Neuronal stem cell (in vitro differentiated cells): ENCODE data around the gene BRCA1.
A peak's percentile ranks its signal among the peaks of the same experiment; 100 is the strongest.

Experiments
- DNase-seq: peaks from one replicate; pipeline ENCODE4 v3.0.0-alpha.2; 2013; ENCODE audit warnings: low spot score
- H2AFZ ChIP-seq: one replicate; pipeline ENCODE4 v1.6.1; 2013; ENCODE audit warnings: mild to moderate bottlenecking, low read length, inconsistent platforms
- H2AK5ac ChIP-seq: 2 replicates; pipeline ENCODE4 v1.6.1; 2013; ENCODE audit warnings: low read depth, mild to moderate bottlenecking, inconsistent platforms, low read length, moderate library complexity, mixed read lengths
- H2BK120ac ChIP-seq: 2 replicates; pipeline ENCODE4 v1.6.1; 2013; ENCODE audit warnings: low read depth, mild to moderate bottlenecking, inconsistent platforms, low read length, moderate library complexity, mixed read lengths
- H2BK12ac ChIP-seq: one replicate; pipeline ENCODE4 v1.6.1; 2013; ENCODE audit warnings: low read length, inconsistent platforms
- H2BK15ac ChIP-seq: 2 replicates; pipeline ENCODE4 v1.6.1; 2013; ENCODE audit warnings: mild to moderate bottlenecking, low read length, inconsistent platforms, mixed read lengths
- H2BK5ac ChIP-seq: one replicate; pipeline ENCODE4 v1.6.1; 2013; ENCODE audit warnings: inconsistent platforms, mild to moderate bottlenecking, low read length, moderate library complexity
- H3K14ac ChIP-seq: one replicate; pipeline ENCODE4 v1.6.1; 2013; ENCODE audit warnings: low read length, inconsistent platforms
- H3K18ac ChIP-seq: 2 replicates; pipeline ENCODE4 v1.6.1; 2013; ENCODE audit warnings: low read length, inconsistent platforms
- H3K23ac ChIP-seq: 2 replicates; pipeline ENCODE4 v1.6.1; 2013; ENCODE audit warnings: low read depth, mild to moderate bottlenecking, mixed read lengths, low read length, inconsistent platforms; ENCODE audit not compliant: poor library complexity
- H3K27ac ChIP-seq: replicated peaks from 3 replicates; pipeline ENCODE4 v1.5.1; 2013; ENCODE audit warnings: low read length, inconsistent platforms
- H3K27me3 ChIP-seq, 3 experiments: 2 replicates each; pipeline ENCODE4 v1.6.1; 2013; ENCODE audit warnings: low read length in 3 of 3, mild to moderate bottlenecking in 2 of 3, inconsistent platforms in 1 of 3, low read depth in 1 of 3, mixed read lengths in 1 of 3, moderate library complexity in 1 of 3; ENCODE audit not compliant: control insufficient read depth in 3 of 3, insufficient read depth in 3 of 3
- H3K36me3 ChIP-seq, 2 donors: replicated peaks in 1 of 2; 2 replicates each; pipeline ENCODE4 v1.6.1; 2013; ENCODE audit warnings: low read length in 2 of 2; ENCODE audit not compliant: control insufficient read depth in 2 of 2, insufficient read depth in 2 of 2
- H3K4ac ChIP-seq: 2 replicates; pipeline ENCODE4 v1.6.1; 2013; ENCODE audit warnings: inconsistent platforms, mild to moderate bottlenecking, low read length, moderate library complexity
- H3K4me1 ChIP-seq, 2 donors: 1 replicate in 1 of 2; 2 replicates in 1 of 2; pipeline ENCODE4 v1.6.1; 2013; ENCODE audit warnings: low read length in 2 of 2, low read depth in 1 of 2; ENCODE audit not compliant: control insufficient read depth in 2 of 2, insufficient read depth in 1 of 2
- H3K4me2 ChIP-seq: one replicate; pipeline ENCODE4 v1.6.1; 2013; ENCODE audit warnings: mild to moderate bottlenecking, low read length, inconsistent platforms; ENCODE audit not compliant: insufficient read depth, poor library complexity, severe bottlenecking
- H3K4me3 ChIP-seq, 2 donors: 2 replicates each; pipeline ENCODE4 v1.5.1; 2013; ENCODE audit warnings: low read length in 2 of 2, mild to moderate bottlenecking in 2 of 2, inconsistent platforms in 1 of 2, moderate library complexity in 1 of 2
- H3K79me1 ChIP-seq: one replicate; pipeline ENCODE4 v1.6.1; 2013; ENCODE audit warnings: low read depth, mild to moderate bottlenecking, inconsistent platforms, low read length, moderate library complexity
- H3K9ac ChIP-seq: one replicate; pipeline ENCODE4 v1.6.1; 2013; ENCODE audit warnings: mild to moderate bottlenecking, low read depth, low read length, inconsistent platforms; ENCODE audit not compliant: poor library complexity
- H3K9me3 ChIP-seq, 2 donors: replicated peaks in 1 of 2; 2 replicates each; pipeline versions ENCODE3 to v1.6.1; 2013; ENCODE audit warnings: low read length in 2 of 2, mild to moderate bottlenecking in 2 of 2, inconsistent platforms in 1 of 2, low read depth in 1 of 2, mixed read lengths in 1 of 2, moderate library complexity in 1 of 2; ENCODE audit not compliant: control insufficient read depth in 2 of 2, insufficient read depth in 1 of 2
- H4K8ac ChIP-seq: one replicate; pipeline ENCODE4 v1.6.1; 2013; ENCODE audit warnings: low read depth, mild to moderate bottlenecking, inconsistent platforms, low read length, moderate library complexity
- H4K91ac ChIP-seq: one replicate; pipeline ENCODE4 v1.6.1; 2013; ENCODE audit warnings: low read length, low read depth, mild to moderate bottlenecking, inconsistent platforms; ENCODE audit not compliant: poor library complexity
- WGBS, 2 donors: extraction: QIAGEN DNeasy Blood & Tissue Kit; methylation state at CpG; one replicate each; pipeline ENCODE4 v1.1.7; 2013; ENCODE audit warnings: missing lambda C conversion rate in 2 of 2, mixed read lengths in 1 of 2; ENCODE audit not compliant: insufficient read length in 2 of 2, insufficient replicate concordance in 1 of 2; ENCODE audit errors: extremely low coverage in 2 of 2; 5-methylcytosine and 5-hydroxymethylcytosine counted together

BRCA1 gene

DNA sequence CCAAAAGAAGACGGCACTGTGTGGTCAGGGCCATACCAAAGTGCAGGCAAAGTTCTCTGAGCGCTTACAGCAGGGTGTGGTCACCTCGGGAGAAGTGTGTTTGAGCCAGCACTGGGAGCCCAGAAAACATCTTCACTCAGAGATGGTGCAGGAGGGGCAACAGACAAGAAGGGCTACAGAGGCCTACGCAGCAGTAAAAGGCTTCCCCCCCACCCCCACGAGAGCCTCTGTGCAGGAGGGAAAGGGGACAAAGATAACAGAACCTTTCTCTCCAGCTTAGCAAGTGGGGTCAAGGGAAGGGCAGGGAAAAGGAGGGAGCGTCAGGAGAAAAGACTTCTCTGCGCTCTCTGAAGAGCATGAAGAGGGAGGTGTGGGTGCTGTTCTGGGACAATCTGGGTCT is 105.7 kb downstream of the BRCA1 start:
- Histone ChIP-seq H3K4ac (no peak overlapping the region), H3K79me1 (peaks cover 11% of the 10 kb centered on the region), H3K9me3 (no peaks in the 10 kb centered on the region), H3K27ac (no peak overlapping the region), H2AFZ (no peak overlapping the region), H3K18ac (no peak overlapping the region), H2BK120ac (no peak overlapping the region), H4K8ac (no peak overlapping the region), H2BK15ac (no peak overlapping the region), H3K14ac (no peak overlapping the region), H3K4me3 (no peak overlapping the region), H2BK12ac (no peak overlapping the region), H2BK5ac (no peak overlapping the region), H3K27me3 (no peaks in the 10 kb centered on the region), H3K36me3 (peaks cover 10 to 16% of the 10 kb centered on the region in 2 donors), H3K23ac (no peak overlapping the region), H2AK5ac (no peak overlapping the region), H3K4me1 (peaks cover 18 to 56% of the 10 kb centered on the region in 2 donors), H3K4me2 (no peak overlapping the region), H4K91ac (no peak overlapping the region), H3K9ac (no peak overlapping the region)
- WGBS, 2 donors: no CpG with 5 or more reads among the region's 7 CpGs
- DNase-seq: no peak

DNA sequence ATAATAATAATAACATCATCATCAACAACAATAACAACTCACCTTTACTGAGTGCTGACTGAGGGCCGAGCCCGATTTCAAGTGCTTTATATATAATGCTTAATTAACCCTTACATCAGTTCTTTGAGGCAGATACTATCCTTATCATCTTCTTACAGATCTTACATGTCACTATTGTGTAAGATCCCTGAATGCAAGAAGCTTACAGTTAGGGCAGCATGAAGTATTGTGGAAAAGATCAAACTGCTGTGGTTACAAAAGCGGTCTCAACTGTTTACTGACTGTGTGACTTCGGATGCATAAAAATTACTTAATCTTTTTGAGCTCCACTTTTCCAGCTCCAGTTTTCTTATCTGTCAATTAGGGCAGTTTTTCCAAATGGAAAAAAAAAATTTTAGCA is 106.2 kb downstream of the BRCA1 start:
- no peak overlapping the region for H2AK5ac ChIP-seq
- no peak overlapping the region for H4K91ac ChIP-seq
- DNase-seq: no peak
- no peak overlapping the region for H2AFZ ChIP-seq
- peaks cover 20 to 56% of the 10 kb centered on the region in 2 donors for H3K4me1 ChIP-seq
- no peak overlapping the region for H2BK12ac ChIP-seq
- no peak overlapping the region for H2BK15ac ChIP-seq
- peaks cover 12 to 19% of the 10 kb centered on the region in 2 donors for H3K36me3 ChIP-seq
- H2BK5ac ChIP-seq: no peak overlapping the region
- WGBS, 2 donors: no CpG with 5 or more reads among the region's 4 CpGs
- no peak overlapping the region for H4K8ac ChIP-seq
- H3K9me3 ChIP-seq: no peaks in the 10 kb centered on the region
- H3K79me1 ChIP-seq: peaks cover 11% of the 10 kb centered on the region
- H2BK120ac ChIP-seq: no peak overlapping the region
- H3K18ac ChIP-seq: no peak overlapping the region
- H3K4me2 ChIP-seq: no peak overlapping the region
- H3K4me3 ChIP-seq: no peak overlapping the region
- no peak overlapping the region for H3K4ac ChIP-seq
- no peak overlapping the region for H3K27ac ChIP-seq
- no peak overlapping the region for H3K14ac ChIP-seq
- H3K27me3 ChIP-seq: no peaks in the 10 kb centered on the region
- H3K9ac ChIP-seq: no peak overlapping the region
- H3K23ac ChIP-seq: no peak overlapping the region

DNA sequence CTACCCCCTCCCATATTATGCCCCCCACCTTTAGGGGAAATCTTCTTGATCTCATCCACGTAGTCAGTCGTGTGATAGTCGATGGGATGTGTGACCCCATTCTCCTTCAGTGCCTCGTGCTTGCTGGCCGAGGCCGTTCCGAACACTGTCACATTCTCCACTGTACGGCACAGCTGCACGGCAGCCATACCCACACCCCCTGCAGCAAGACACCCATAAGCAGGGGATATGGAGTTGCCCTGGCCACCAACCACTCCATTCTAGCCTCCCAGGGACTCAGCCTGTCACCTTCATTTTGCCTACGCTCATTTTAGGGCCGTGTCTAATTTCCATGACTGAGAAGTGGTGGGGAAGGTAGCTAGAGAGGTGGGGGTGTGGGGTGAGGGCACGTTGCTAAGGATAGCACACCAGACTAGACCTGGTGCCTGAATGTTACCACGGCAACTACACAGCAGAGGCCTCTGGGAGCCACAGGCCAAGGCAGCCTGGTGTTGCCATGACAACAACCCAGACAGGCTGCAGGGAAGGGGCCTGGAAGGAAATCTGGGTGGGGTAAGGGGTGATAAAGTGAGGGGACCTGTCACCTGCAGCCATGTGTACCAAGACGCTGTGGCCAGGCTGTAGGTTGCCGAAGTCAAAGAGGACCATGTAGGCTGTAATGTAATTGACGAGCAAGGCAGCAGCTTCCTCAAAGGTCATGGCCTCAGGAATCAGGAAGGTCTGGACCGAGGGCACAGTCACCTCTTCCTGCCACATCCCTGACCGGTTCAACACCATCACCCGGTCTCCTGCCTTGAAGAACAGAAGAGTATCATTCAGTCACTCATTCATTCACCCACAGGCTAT is 106.9 kb downstream of the BRCA1 start:
- Histone ChIP-seq H3K4ac (no peak overlapping the region), H2BK15ac (no peak overlapping the region), H3K36me3 (peaks cover 12 to 21% of the 10 kb centered on the region in 2 donors), H2BK12ac (no peak overlapping the region), H2AK5ac (no peak overlapping the region), H3K79me1 (peaks cover 11% of the 10 kb centered on the region), H2BK120ac (no peak overlapping the region), H3K4me3 (peak overlapping the region in 1 of 2 donors; percentile 9), H3K14ac (no peak overlapping the region), H3K18ac (peak overlapping the region; percentile 64), H3K9ac (no peak overlapping the region), H2AFZ (no peak overlapping the region), H3K4me1 (peaks cover 20 to 56% of the 10 kb centered on the region in 2 donors), H4K91ac (no peak overlapping the region), H3K27ac (no peak overlapping the region), H3K27me3 (no peaks in the 10 kb centered on the region), H4K8ac (no peak overlapping the region), H2BK5ac (no peak overlapping the region), H3K4me2 (no peak overlapping the region), H3K9me3 (no peaks in the 10 kb centered on the region), H3K23ac (no peak overlapping the region)
- WGBS, 2 donors: no CpG with 5 or more reads among the region's 19 CpGs
- DNase-seq: peak; percentile 56

DNA sequence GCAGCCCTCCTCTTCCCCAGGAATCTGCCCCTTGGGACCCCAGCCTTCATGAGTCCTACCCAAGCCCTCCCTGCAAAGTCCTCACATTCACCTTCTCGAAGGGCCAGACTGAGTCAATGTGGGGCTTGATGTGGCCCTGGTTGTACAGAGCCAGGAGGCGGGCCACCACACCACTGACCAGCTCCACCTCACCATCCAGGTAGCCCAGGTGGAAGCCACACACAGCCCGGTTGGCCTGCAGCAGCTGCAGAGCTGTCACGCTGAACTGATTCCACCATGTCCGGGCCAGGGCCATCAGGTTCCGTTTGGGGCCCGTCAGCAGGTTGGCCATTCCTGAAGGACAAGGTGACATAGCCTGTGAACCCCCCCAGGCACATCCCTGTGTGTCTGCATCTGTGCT is 108.9 kb downstream of the BRCA1 start:
- Histone ChIP-seq H2BK120ac (no peak overlapping the region), H2AFZ (no peak overlapping the region), H3K9ac (peak overlapping the region; percentile 78), H2BK15ac (no peak overlapping the region), H3K9me3 (no peaks in the 10 kb centered on the region), H3K27me3 (no peaks in the 10 kb centered on the region), H4K91ac (no peak overlapping the region), H3K4ac (no peak overlapping the region), H3K27ac (no peak overlapping the region), H4K8ac (no peak overlapping the region), H3K4me1 (peaks cover 20 to 52% of the 10 kb centered on the region in 2 donors), H3K18ac (peak overlapping the region; percentile 15), H3K79me1 (peaks cover 11% of the 10 kb centered on the region), H3K36me3 (peaks cover 12 to 21% of the 10 kb centered on the region in 2 donors), H3K4me2 (no peak overlapping the region), H3K4me3 (peak overlapping the region in 1 of 2 donors; percentile 11), H2AK5ac (no peak overlapping the region), H2BK12ac (no peak overlapping the region), H3K14ac (peak overlapping the region; percentile 42), H3K23ac (no peak overlapping the region), H2BK5ac (no peak overlapping the region)
- WGBS, 2 donors: no CpG with 5 or more reads among the region's 7 CpGs
- no peak for DNase-seq
